Subcutaneous abdominal adipose tissue (tissue), 5 donors: ENCODE results near the gene NDC80.
A peak's percentile ranks its signal among the peaks of the same experiment; 100 is the strongest.
"Not testable (repeated sequence)": the region's sequence is repeated elsewhere in the genome, so short reads cannot be mapped to it uniquely, and the experiment has no call there.

Experiments used
- H3K27ac ChIP-seq: one replicate; pipeline ENCODE4 v1.7.0; 2013; ENCODE audit warnings: low read depth, mild to moderate bottlenecking, inconsistent platforms, low read length, moderate library complexity
- H3K27me3 ChIP-seq, 5 donors: one replicate each; pipeline ENCODE4 v1.7.0; 2013; ENCODE audit warnings: low read length in 5 of 5, inconsistent platforms in 1 of 5; ENCODE audit not compliant: control insufficient read depth in 5 of 5, insufficient read depth in 4 of 5
- H3K36me3 ChIP-seq, 5 donors: one replicate each; pipeline ENCODE4 v1.7.0; 2013; ENCODE audit warnings: low read length in 5 of 5; ENCODE audit not compliant: control insufficient read depth in 5 of 5, insufficient read depth in 5 of 5
- H3K4me1 ChIP-seq, 5 donors: one replicate each; pipeline ENCODE4 v1.7.0; 2013; ENCODE audit warnings: low read length in 5 of 5, mild to moderate bottlenecking in 3 of 5, moderate library complexity in 1 of 5; ENCODE audit not compliant: control insufficient read depth in 5 of 5, insufficient read depth in 5 of 5
- H3K4me3 ChIP-seq, 5 donors: one replicate each; pipeline ENCODE4 v1.7.0; 2013; ENCODE audit warnings: low read length in 5 of 5, low read depth in 1 of 5
- H3K9ac ChIP-seq, 5 donors: one replicate each; pipeline ENCODE4 v1.7.0; 2013; ENCODE audit warnings: low read length in 5 of 5, mild to moderate bottlenecking in 4 of 5, moderate library complexity in 3 of 5
- H3K9me3 ChIP-seq, 5 donors: one replicate each; pipeline ENCODE4 v1.7.0; 2013; ENCODE audit warnings: low read length in 5 of 5; ENCODE audit not compliant: control insufficient read depth in 5 of 5
- donor health status: healthy.
- donor health status: healthy.
- donor health status: healthy.
- donor health status: healthy.
- donor health status: healthy.

NDC80 gene

DNA sequence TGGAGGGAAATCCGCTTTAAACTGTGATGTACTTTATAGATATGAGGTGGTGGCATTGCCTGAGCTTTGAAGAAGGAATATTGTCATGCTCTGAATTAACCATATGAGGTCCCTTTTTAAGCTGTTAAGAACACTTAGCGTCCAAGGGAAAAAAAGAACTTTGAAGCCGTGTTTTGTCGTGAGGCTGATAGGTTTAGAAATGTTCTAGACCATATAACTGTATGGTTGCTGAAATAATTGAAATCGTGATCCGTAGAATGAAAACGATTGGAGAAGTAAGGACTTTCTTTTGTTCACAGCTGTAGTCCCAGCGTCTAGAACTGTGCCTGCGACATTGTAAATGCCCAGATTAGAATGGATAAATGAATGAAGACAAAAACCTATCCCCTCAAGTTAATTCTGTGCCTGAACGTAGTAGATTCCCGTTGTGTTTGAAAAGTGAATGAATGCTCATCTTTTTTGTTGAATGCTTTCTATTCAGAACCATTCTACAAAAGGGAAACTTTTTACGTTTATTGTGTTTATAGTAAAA, 85.7 kb downstream of the NDC80 start:
- Histone ChIP-seq H3K36me3 (no peaks in the 10 kb centered on the region), H3K27me3 (no peaks in the 10 kb centered on the region), H3K9ac (peak overlapping the region in 4 of 5 donors; percentile 93 to 98 (median 94)), H3K4me3 (peak overlapping the region; percentile 81 to 97 (median 92)), H3K4me1 (peaks cover 0 to 36% (median 27%) of the 10 kb centered on the region in 5 donors), H3K27ac (peak overlapping the region; percentile 96), H3K9me3 (no peaks in the 10 kb centered on the region)

GRCh38 chr18:2657788-2658458, 86.6 kb downstream of the NDC80 start:
- H3K4me1 ChIP-seq, result peaks cover 0 to 36% (median 27%) of the 10 kb centered on the region in 5 donors
- peak overlapping the region in 3 of 5 donors; percentile 25 to 98 (median 93) for H3K9ac ChIP-seq
- H3K27ac ChIP-seq, result peak overlapping the region; percentile 2
- H3K27me3 ChIP-seq, result no peaks in the 10 kb centered on the region
- no peaks in the 10 kb centered on the region for H3K9me3 ChIP-seq
- H3K36me3 ChIP-seq, result no peaks in the 10 kb centered on the region
- H3K4me3 ChIP-seq, result peak overlapping the region; percentile 7 to 97 (median 44)

GRCh38 chr18:2660849-2661248, 89.5 kb downstream of the NDC80 start:
- H3K27me3 ChIP-seq, H3K36me3 ChIP-seq, H3K9ac ChIP-seq, H3K9me3 ChIP-seq, H3K27ac ChIP-seq, H3K4me3 ChIP-seq: not testable (repeated sequence)
- H3K4me1 ChIP-seq, result peaks cover 0 to 29% (median 25%) of the 10 kb centered on the region in 5 donors

DNA sequence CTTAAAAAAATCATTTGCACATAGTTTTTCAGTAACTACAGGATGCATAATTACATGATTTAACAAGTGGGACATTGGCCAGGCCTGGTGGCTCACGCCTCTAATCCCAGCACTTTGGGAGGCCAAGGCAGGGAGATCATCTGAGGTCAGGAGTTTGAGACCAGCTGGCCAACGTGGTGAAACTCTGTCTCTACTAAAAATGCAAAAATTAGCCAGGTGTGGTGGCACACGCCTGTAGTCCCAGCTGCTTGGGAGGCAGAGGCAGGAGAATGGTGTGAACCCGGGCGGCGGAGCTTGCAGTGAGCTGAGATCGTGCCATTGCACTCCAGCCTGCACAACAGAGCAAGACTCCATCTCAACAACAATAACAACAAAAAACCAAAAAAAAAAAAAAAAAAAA, 90.9 kb downstream of the NDC80 start:
- H3K9me3 ChIP-seq, H3K4me3 ChIP-seq, H3K27me3 ChIP-seq, H3K36me3 ChIP-seq, H3K9ac ChIP-seq, H3K27ac ChIP-seq: not testable (repeated sequence)
- peaks cover 0 to 20% (median 15%) of the 10 kb centered on the region in 5 donors for H3K4me1 ChIP-seq

- H3K4me1 ChIP-seq, result peaks cover 0 to 13% (median 8%) of the 10 kb centered on the region in 5 donors
- H3K9me3 ChIP-seq, result no peaks in the 10 kb centered on the region
- no peaks in the 10 kb centered on the region for H3K27me3 ChIP-seq
- peaks cover 9 to 12% (median 10%) of the 10 kb centered on the region in 5 donors for H3K36me3 ChIP-seq
- H3K4me3 ChIP-seq, result no peak overlapping the region
- no peak overlapping the region for H3K27ac ChIP-seq
- H3K9ac ChIP-seq, result no peak overlapping the region
Measured at GRCh38 chr18:2662990-2663389, 91.6 kb downstream of the NDC80 start.
